ENCODE measurements around the gene DIPK1B. TPM values are rescaled to one million over a fixed set of nuclear protein-coding genes. Genes with fewer than 3 reads are reported as not detected.

DIPK1B gene
- total and polyA plus RNA-seq, 2 donors (not counting 3 experiments of a cell fraction or from before 2014, with no cell fraction given), result 253 to 441 TPM

- no peak for DNase-seq (ENCODE audit: low read depth, low spot score)
- TF ChIP-seq POLR2AphosphoS5 (IDR thresholded peaks at IDR 0.05; ENCODE audit: insufficient read depth, low read depth, low read length), result no peak
- TF ChIP-seq CTCF (IDR thresholded peaks at IDR 0.05; ENCODE audit: extremely low read depth in 1 of 2, insufficient read depth in 1 of 2, low read depth in 1 of 2, low read length in 2 of 2), result no peak
- TF ChIP-seq MAX (IDR thresholded peaks at IDR 0.05; ENCODE audit: insufficient read depth, insufficient read length), result no peak
- TF ChIP-seq MYC (IDR thresholded peaks at IDR 0.05; ENCODE audit: low read depth, low read length), result no peak
- dilution Hi-C loops (cut with MboI; ENCODE audit: extremely low pct_ligation_motif_present, low sequenced_read_pairs), result no loop called here
- Histone ChIP-seq H3K27me3 (ENCODE audit: control insufficient read depth in 2 of 2, insufficient read depth in 2 of 2, low read length in 2 of 2) (peaks cover 3 to 5% of the 10 kb centered on the region in 2 experiments), H3K36me3 (ENCODE audit: control insufficient read depth in 2 of 2, extremely low read depth in 1 of 2, insufficient read depth in 2 of 2, low read length in 2 of 2) (no peaks in the 10 kb centered on the region), H3K9ac (replicated peaks; ENCODE audit: extremely low read depth, insufficient read depth, low read length) (no peak overlapping the region), H3K4me2 (ENCODE audit: insufficient read depth, low read length) (no peak overlapping the region), H3K27ac (ENCODE audit: insufficient read depth, low read depth, low read length) (no peak overlapping the region), H3K4me3 (replicated peaks in 1 of 3; ENCODE audit: insufficient read depth in 1 of 3, low read depth in 1 of 3, low read length in 3 of 3) (no peak overlapping the region), H3K79me2 (ENCODE audit: control insufficient read depth, insufficient read depth, low read length) (no peaks in the 10 kb centered on the region), H3K9me1 (replicated peaks; ENCODE audit: control insufficient read depth, extremely low read depth, insufficient read depth, low read length) (no peaks in the 10 kb centered on the region), H3K9me3 (replicated peaks; ENCODE audit: control insufficient read depth, insufficient read depth, low read length) (no peaks in the 10 kb centered on the region), H4K20me1 (replicated peaks; ENCODE audit: control insufficient read depth, extremely low read depth, insufficient read depth, low read length) (no peaks in the 10 kb centered on the region), H3K4me1 (ENCODE audit: control insufficient read depth, extremely low read depth, insufficient read depth, low read length) (no peaks in the 10 kb centered on the region), H2AFZ (ENCODE audit: low read depth, low read length) (no peak overlapping the region)
- no peak for FAIRE-seq
- POLR2A ChIA-PET, result interaction anchor here (0.6 kb wide), 1 partner anchor 24 kb away, joined by 3 read pairs; no protein-coding TSS in a partner anchor
- intact Hi-C loops (cut with micrococcal nuclease), result no loop called here
- CTCF ChIA-PET, result no interaction called here
- no TSS peak for BruUV-seq (replicated peaks)
These were observed 39.4 kb downstream of the DIPK1B start for GRCh38 chr9:136751814-136752213.

GRCh38 chr9:136753371-136754058, 41.1 kb downstream of the DIPK1B start:
- no peak overlapping the region for H2AFZ ChIP-seq (ENCODE audit: low read depth, low read length)
- no TSS peak for BruUV-seq (replicated peaks)
- peaks cover 3 to 5% of the 10 kb centered on the region in 2 experiments for H3K27me3 ChIP-seq (ENCODE audit: control insufficient read depth in 2 of 2, insufficient read depth in 2 of 2, low read length in 2 of 2)
- FAIRE-seq (no peak), DNase-seq (ENCODE audit: low read depth, low spot score) (no peak)
- no peak overlapping the region for H3K4me3 ChIP-seq (replicated peaks in 1 of 3; ENCODE audit: insufficient read depth in 1 of 3, low read depth in 1 of 3, low read length in 3 of 3)
- TF ChIP-seq MYC (IDR thresholded peaks at IDR 0.05; ENCODE audit: low read depth, low read length) (no peak), MAX (IDR thresholded peaks at IDR 0.05; ENCODE audit: insufficient read depth, insufficient read length) (no peak), JUN (IDR thresholded peaks at IDR 0.05; ENCODE audit: borderline replicate concordance, insufficient read depth, insufficient read length, low read depth) (no peak), CTCF (IDR thresholded peaks at IDR 0.05; ENCODE audit: extremely low read depth in 1 of 2, insufficient read depth in 1 of 2, low read depth in 1 of 2, low read length in 2 of 2) (no peak), FOS (IDR thresholded peaks at IDR 0.05; ENCODE audit: borderline replicate concordance, insufficient read depth, low read length) (no peak), EZH2 (IDR thresholded peaks at IDR 0.05; ENCODE audit: borderline replicate concordance, low read depth, low read length, severe bottlenecking) (no peak), POLR2A (IDR thresholded peaks at IDR 0.05; ENCODE audit: low read depth, low read length) (no peak), POLR2AphosphoS5 (IDR thresholded peaks at IDR 0.05; ENCODE audit: insufficient read depth, low read depth, low read length) (no peak), GATA2 (IDR thresholded peaks at IDR 0.05; ENCODE audit: insufficient read depth, insufficient read length, low read depth, low read length) (no peak)
- CTCF ChIA-PET, result interaction anchor here (1.5 kb wide), 1 partner anchor 10 kb away, joined by 5 read pairs; no protein-coding TSS in a partner anchor
- no peaks in the 10 kb centered on the region for H3K9me3 ChIP-seq (replicated peaks; ENCODE audit: control insufficient read depth, insufficient read depth, low read length)
- H3K9ac ChIP-seq (replicated peaks; ENCODE audit: extremely low read depth, insufficient read depth, low read length), result no peak overlapping the region
- no peak overlapping the region for H3K27ac ChIP-seq (ENCODE audit: insufficient read depth, low read depth, low read length)
- H3K4me1 ChIP-seq (ENCODE audit: control insufficient read depth, extremely low read depth, insufficient read depth, low read length), result no peaks in the 10 kb centered on the region
- intact Hi-C loops (cut with micrococcal nuclease), result no loop called here
- H3K36me3 ChIP-seq (ENCODE audit: control insufficient read depth in 2 of 2, extremely low read depth in 1 of 2, insufficient read depth in 2 of 2, low read length in 2 of 2), result no peaks in the 10 kb centered on the region
- no peak overlapping the region for H3K4me2 ChIP-seq (ENCODE audit: insufficient read depth, low read length)
- no peaks in the 10 kb centered on the region for H3K79me2 ChIP-seq (ENCODE audit: control insufficient read depth, insufficient read depth, low read length)
- dilution Hi-C loops (cut with MboI; ENCODE audit: extremely low pct_ligation_motif_present, low sequenced_read_pairs), result no loop called here
- no peaks in the 10 kb centered on the region for H4K20me1 ChIP-seq (replicated peaks; ENCODE audit: control insufficient read depth, extremely low read depth, insufficient read depth, low read length)
- POLR2A ChIA-PET, result no interaction called here
- no peaks in the 10 kb centered on the region for H3K9me1 ChIP-seq (replicated peaks; ENCODE audit: control insufficient read depth, extremely low read depth, insufficient read depth, low read length)
